ENCODE data around the gene CTRB1.
"Not testable (repeated sequence)": the region's sequence is repeated elsewhere in the genome, so short reads cannot be mapped to it uniquely, and the experiment has no call there.

CTRB1 gene

GRCh38 chr16:75263963-75264445, 45.2 kb downstream of the CTRB1 start:
- no peak overlapping the region for H3K4me3 ChIP-seq (ENCODE audit: low read length)

GRCh38 chr16:75264457-75264998, 45.7 kb downstream of the CTRB1 start:
- H3K4me3 ChIP-seq (ENCODE audit: low read length), result no peak overlapping the region

More at GRCh38 chr16:75263963-75264445, 45.2 kb downstream of the CTRB1 start:
- no peak for DNase-seq (ENCODE audit: low read depth, low spot score)

GRCh38 chr16:75264999-75265910, 46.5 kb downstream of the CTRB1 start:
- no peak overlapping the region for H3K4me3 ChIP-seq (ENCODE audit: low read length)
- no peak for DNase-seq (ENCODE audit: low read depth, low spot score)

More at GRCh38 chr16:75264457-75264998, 45.7 kb downstream of the CTRB1 start:
- no peak for DNase-seq (ENCODE audit: low read depth, low spot score)

- no peak overlapping the region for H3K4me3 ChIP-seq (ENCODE audit: low read length)
- DNase-seq (ENCODE audit: low read depth, low spot score), result no peak
These were observed 47.3 kb downstream of the CTRB1 start for GRCh38 chr16:75265911-75266701.

- no peak for DNase-seq (ENCODE audit: low read depth, low spot score)
- no peak overlapping the region for H3K4me3 ChIP-seq (ENCODE audit: low read length)
These were observed 48.2 kb downstream of the CTRB1 start for GRCh38 chr16:75266738-75267630.

- no peak for DNase-seq (ENCODE audit: low read depth, low spot score)
These were observed 49.0 kb downstream of the CTRB1 start for GRCh38 chr16:75267631-75268264.

GRCh38 chr16:75269358-75269757, 50.6 kb downstream of the CTRB1 start:
- not testable (repeated sequence) for DNase-seq (ENCODE audit: low read depth, low spot score); H3K4me3 ChIP-seq (ENCODE audit: low read length)

More at GRCh38 chr16:75267631-75268264, 49.0 kb downstream of the CTRB1 start:
- no peak overlapping the region for H3K4me3 ChIP-seq (ENCODE audit: low read length)

- no peak overlapping the region for H3K4me3 ChIP-seq (ENCODE audit: low read length)
- no peak for DNase-seq (ENCODE audit: low read depth, low spot score)
These were observed 52.8 kb downstream of the CTRB1 start for GRCh38 chr16:75271441-75272096.

GRCh38 chr16:75272097-75272551, 53.3 kb downstream of the CTRB1 start:
- H3K4me3 ChIP-seq (ENCODE audit: low read length), result no peak overlapping the region

GRCh38 chr16:75272629-75273028, 53.8 kb downstream of the CTRB1 start:
- not testable (repeated sequence) for H3K4me3 ChIP-seq (ENCODE audit: low read length); DNase-seq (ENCODE audit: low read depth, low spot score)

More at GRCh38 chr16:75272097-75272551, 53.3 kb downstream of the CTRB1 start:
- no peak for DNase-seq (ENCODE audit: low read depth, low spot score)

GRCh38 chr16:75273054-75273925, 54.5 kb downstream of the CTRB1 start:
- H3K4me3 ChIP-seq (ENCODE audit: low read length), result no peak overlapping the region
- DNase-seq (ENCODE audit: low read depth, low spot score), result no peak
